Astrocyte (in vitro differentiated cells and primary cell): Measurements from ENCODE around the gene TTC12. TPM values are rescaled to one million over a fixed set of nuclear protein-coding genes. Genes with fewer than 3 reads are reported as not detected.

ENCODE experiments used
- DNase-seq: peaks from one replicate; pipeline ENCODE4 v3.0.0-alpha.2; 2010; ENCODE audit warnings: low read depth
- FAIRE-seq: peaks from 2 replicates; lab custom pipeline; 2011; peaks lifted over from hg19 to GRCh38; lab: Jason Lieb, UNC
- H2AFZ ChIP-seq: 2 replicates; pipeline ENCODE4 v1.6.0; 2012; ENCODE audit warnings: low read depth, low read length, inconsistent platforms
- H3K27ac ChIP-seq: 2 replicates; pipeline ENCODE4 v1.5.1; 2011; ENCODE audit warnings: low read depth, low read length, inconsistent platforms
- H3K27me3 ChIP-seq: 2 replicates; pipeline ENCODE4 v1.6.0; 2011; ENCODE audit warnings: low read length, inconsistent platforms; ENCODE audit not compliant: insufficient read depth
- H3K36me3 ChIP-seq: 2 replicates; pipeline ENCODE4 v1.5.1; 2011; ENCODE audit warnings: low read length, inconsistent platforms; ENCODE audit not compliant: insufficient read depth
- H3K4me1 ChIP-seq: 2 replicates; pipeline ENCODE4 v1.5.1; 2011; ENCODE audit warnings: low read length, inconsistent platforms; ENCODE audit not compliant: insufficient read depth
- H3K4me2 ChIP-seq: 2 replicates; pipeline ENCODE4 v1.6.0; 2012; ENCODE audit warnings: low read length, inconsistent platforms
- H3K4me3 ChIP-seq: 2 replicates; pipeline ENCODE4 v1.5.1; 2011; ENCODE audit warnings: low read depth, mild to moderate bottlenecking, low read length, inconsistent platforms; ENCODE audit not compliant: insufficient read depth
- H3K79me2 ChIP-seq: 2 replicates; pipeline ENCODE4 v1.6.0; 2012; ENCODE audit warnings: mild to moderate bottlenecking, low read length, inconsistent platforms; ENCODE audit not compliant: insufficient read depth
- H3K9ac ChIP-seq: 2 replicates; pipeline ENCODE4 v1.6.0; 2012; ENCODE audit warnings: mild to moderate bottlenecking, low read length, inconsistent platforms
- H3K9me3 ChIP-seq: 2 replicates; pipeline ENCODE4 v1.5.1; 2012; ENCODE audit warnings: low read depth, mild to moderate bottlenecking, low read length, inconsistent platforms; ENCODE audit not compliant: insufficient read depth
- H4K20me1 ChIP-seq: 2 replicates; pipeline ENCODE4 v1.6.0; 2012; ENCODE audit warnings: low read length, inconsistent platforms; ENCODE audit not compliant: insufficient read depth
- H3K27ac Mint-ChIP-seq: one replicate; pipeline ENCODE4 v1.8.0; 2021; ENCODE audit warnings: mild to moderate bottlenecking, mixed read lengths; ENCODE audit not compliant: unreplicated experiment
- H3K27me3 Mint-ChIP-seq: one replicate; pipeline ENCODE4 v1.8.0; 2021; ENCODE audit warnings: low read depth, mixed read lengths; ENCODE audit not compliant: unreplicated experiment
- H3K36me3 Mint-ChIP-seq: one replicate; pipeline ENCODE4 v1.8.0; 2021; ENCODE audit warnings: low read depth, mixed read lengths; ENCODE audit not compliant: unreplicated experiment
- H3K4me1 Mint-ChIP-seq: one replicate; pipeline ENCODE4 v1.8.0; 2021; ENCODE audit warnings: low read depth, mixed read lengths; ENCODE audit not compliant: unreplicated experiment
- H3K4me3 Mint-ChIP-seq: one replicate; pipeline ENCODE4 v1.8.0; 2021; ENCODE audit warnings: mild to moderate bottlenecking, moderate library complexity, mixed read lengths; ENCODE audit not compliant: unreplicated experiment
- H3K9me3 Mint-ChIP-seq: one replicate; pipeline ENCODE4 v1.8.0; 2021; ENCODE audit warnings: mild to moderate bottlenecking, mixed read lengths; ENCODE audit not compliant: unreplicated experiment
- CTCF ChIP-seq: IDR thresholded peaks from 2 replicates; pipeline ENCODE4 v1.5.1; 2011; ENCODE audit warnings: low read depth, mild to moderate bottlenecking, inconsistent platforms, low read length, moderate library complexity; ENCODE audit not compliant: insufficient read depth
- EZH2 ChIP-seq: IDR thresholded peaks from 2 replicates; pipeline ENCODE4 v1.6.1; 2012; ENCODE audit warnings: mild to moderate bottlenecking, low read length, inconsistent platforms; ENCODE audit not compliant: insufficient read depth
- total RNA-seq: library from RNA; stranded (reverse); gene quantifications from 2 replicates; pipeline ENCODE4 v1.2.1, GENCODE V29; 2021

Gene TTC12
- total RNA-seq, 1 donor from 2014 or later: 9.4 TPM

- Mint-ChIP-seq H3K4me3 (no peak overlapping the region), H3K36me3 (no peaks in the 10 kb centered on the region), H3K27ac (no peak overlapping the region), H3K27me3 (peaks cover 26% of the 10 kb centered on the region), H3K9me3 (no peaks in the 10 kb centered on the region), H3K4me1 (no peaks in the 10 kb centered on the region)
- Histone ChIP-seq H3K9me3 (no peaks in the 10 kb centered on the region), H3K27ac (no peak overlapping the region), H2AFZ (no peak overlapping the region), H3K27me3 (peaks cover 27% of the 10 kb centered on the region), H4K20me1 (no peaks in the 10 kb centered on the region), H3K9ac (no peak overlapping the region), H3K4me1 (no peaks in the 10 kb centered on the region), H3K36me3 (no peaks in the 10 kb centered on the region), H3K4me2 (no peak overlapping the region), H3K79me2 (no peaks in the 10 kb centered on the region), H3K4me3 (no peak overlapping the region)
- TF ChIP-seq CTCF: no peak
- no peak for TF ChIP-seq EZH2
- no peak for FAIRE-seq
- DNase-seq: no peak
Measured at GRCh38 chr11:113392236-113392921, 78.0 kb downstream of the TTC12 start.

- Histone ChIP-seq H3K9me3 (no peaks in the 10 kb centered on the region), H3K79me2 (no peaks in the 10 kb centered on the region), H4K20me1 (no peaks in the 10 kb centered on the region), H3K36me3 (no peaks in the 10 kb centered on the region), H3K4me3 (no peak overlapping the region), H3K4me2 (no peak overlapping the region), H3K9ac (no peak overlapping the region), H3K27me3 (peaks cover 21% of the 10 kb centered on the region), H3K4me1 (no peaks in the 10 kb centered on the region), H3K27ac (no peak overlapping the region), H2AFZ (no peak overlapping the region)
- TF ChIP-seq CTCF (no peak), EZH2 (no peak)
- DNase-seq (no peak), FAIRE-seq (no peak)
- Mint-ChIP-seq H3K9me3 (no peaks in the 10 kb centered on the region), H3K36me3 (no peaks in the 10 kb centered on the region), H3K4me3 (no peak overlapping the region), H3K27me3 (peaks cover 31% of the 10 kb centered on the region), H3K27ac (no peak overlapping the region), H3K4me1 (no peaks in the 10 kb centered on the region)
Measured at GRCh38 chr11:113393501-113393985, 79.2 kb downstream of the TTC12 start.

GRCh38 chr11:113394919-113395318 is 80.5 kb downstream of the TTC12 start:
- H3K27me3 ChIP-seq: peaks cover 13% of the 10 kb centered on the region
- H3K4me3 Mint-ChIP-seq: no peak overlapping the region
- H3K79me2 ChIP-seq: no peaks in the 10 kb centered on the region
- no peak overlapping the region for H3K4me3 ChIP-seq
- H3K27ac ChIP-seq: no peak overlapping the region
- H3K27ac Mint-ChIP-seq: no peak overlapping the region
- no peak overlapping the region for H3K4me2 ChIP-seq
- no peaks in the 10 kb centered on the region for H3K36me3 Mint-ChIP-seq
- DNase-seq: no peak
- no peaks in the 10 kb centered on the region for H3K36me3 ChIP-seq
- H3K9ac ChIP-seq: no peak overlapping the region
- TF ChIP-seq EZH2 (no peak), CTCF (no peak)
- H2AFZ ChIP-seq: no peak overlapping the region
- H3K9me3 Mint-ChIP-seq: no peaks in the 10 kb centered on the region
- peaks cover 33% of the 10 kb centered on the region for H3K27me3 Mint-ChIP-seq
- H4K20me1 ChIP-seq: no peaks in the 10 kb centered on the region
- H3K9me3 ChIP-seq: no peaks in the 10 kb centered on the region
- no peaks in the 10 kb centered on the region for H3K4me1 ChIP-seq
- H3K4me1 Mint-ChIP-seq: no peaks in the 10 kb centered on the region
- FAIRE-seq: no peak
